Osteoblast (primary cell): ENCODE measurements around the gene TRAM2. TPM values are rescaled to one million over a fixed set of nuclear protein-coding genes. Genes with fewer than 3 reads are reported as not detected.

ENCODE experiments used
- DNase-seq: peaks from one replicate; pipeline ENCODE4 v3.0.0; 2011; ENCODE audit warnings: low spot score, mixed read lengths; ENCODE audit not compliant: insufficient read length; ENCODE audit errors: missing footprints
- H2AFZ ChIP-seq: 2 replicates; pipeline ENCODE4 v1.6.0; 2011; ENCODE audit warnings: mild to moderate bottlenecking, low read length
- H3K27ac ChIP-seq: 2 replicates; pipeline ENCODE4 v1.5.1; 2011; ENCODE audit warnings: mild to moderate bottlenecking, low read depth, low read length, moderate library complexity
- H3K27me3 ChIP-seq: 2 replicates; pipeline ENCODE4 v1.6.0; 2012; ENCODE audit warnings: mild to moderate bottlenecking, control low read depth, inconsistent platforms, low read length, moderate library complexity; ENCODE audit not compliant: insufficient read depth
- H3K36me3 ChIP-seq: 2 replicates; pipeline ENCODE4 v1.5.1; 2011; ENCODE audit warnings: mild to moderate bottlenecking, low read length, control low read depth, moderate library complexity; ENCODE audit not compliant: insufficient read depth
- H3K4me1 ChIP-seq: 2 replicates; pipeline ENCODE4 v1.5.1; 2011; ENCODE audit warnings: mild to moderate bottlenecking, low read length, control low read depth, moderate library complexity; ENCODE audit not compliant: insufficient read depth
- H3K4me2 ChIP-seq: 2 replicates; pipeline ENCODE4 v1.6.0; 2011; ENCODE audit warnings: mild to moderate bottlenecking, low read length; ENCODE audit not compliant: insufficient read depth
- H3K4me3 ChIP-seq: fragments of 200-600 bp; sonication (generic); 3 replicates; pipeline ENCODE4 v1.5.1; 2012; ENCODE audit warnings: mild to moderate bottlenecking, low read length, inconsistent platforms; ENCODE audit not compliant: insufficient read depth
- H3K79me2 ChIP-seq: 2 replicates; pipeline ENCODE4 v1.6.0; 2012; ENCODE audit warnings: mild to moderate bottlenecking, low read length, control low read depth, inconsistent platforms; ENCODE audit not compliant: insufficient read depth
- H3K9me3 ChIP-seq: 2 replicates; pipeline ENCODE4 v1.5.1; 2011; ENCODE audit warnings: low read depth, low read length, control low read depth
- H4K20me1 ChIP-seq: 2 replicates; pipeline ENCODE4 v1.6.0; 2012; ENCODE audit warnings: mild to moderate bottlenecking, low read length, control low read depth; ENCODE audit not compliant: insufficient read depth
- total RNA-seq: library from RNA; depleted of rRNA; stranded (reverse); fragments of >200 nt; gene quantifications from 2 replicates; pipeline ENCODE4 v1.2.3, GENCODE V29; 2012
- TF ChIP-seq, protein P1 (sequence below): IDR thresholded peaks from 2 replicates; pipeline ENCODE4 v1.5.1; 2011; ENCODE audit warnings: mild to moderate bottlenecking, low read depth, low read length, moderate library complexity; ENCODE audit errors: extremely low read depth

Gene TRAM2
- total RNA-seq, 1 donor, result 155 TPM

DNA sequence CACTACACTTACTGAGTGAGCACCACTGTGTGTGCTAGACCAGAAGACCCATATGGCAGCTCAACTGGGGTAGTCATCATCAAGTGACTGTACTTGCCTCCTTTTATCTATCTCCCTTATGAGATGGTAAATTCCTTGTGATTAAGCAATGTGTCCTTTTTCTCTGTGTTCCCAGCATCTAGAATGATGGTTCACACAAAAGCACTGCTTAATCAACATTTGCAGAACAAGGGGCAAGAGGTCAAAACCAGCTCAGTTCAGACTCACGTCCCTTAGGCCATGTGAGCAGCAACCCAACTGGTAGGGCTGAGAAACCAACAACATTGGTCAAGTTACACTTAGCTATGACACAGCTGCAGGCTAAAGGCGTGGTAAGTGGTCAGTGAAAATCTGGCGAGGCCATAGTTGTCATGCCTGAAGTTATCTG, 10.0 kb downstream of the TRAM2 start:
- peaks cover 60% of the 10 kb centered on the region for H3K36me3 ChIP-seq
- peak; percentile 93 for DNase-seq
- H3K9me3 ChIP-seq, result no peaks in the 10 kb centered on the region
- H2AFZ ChIP-seq, result no peak overlapping the region
- H3K27me3 ChIP-seq, result no peaks in the 10 kb centered on the region
- H3K79me2 ChIP-seq, result peaks cover 100% of the 10 kb centered on the region
- TF ChIP-seq, protein P1, sequence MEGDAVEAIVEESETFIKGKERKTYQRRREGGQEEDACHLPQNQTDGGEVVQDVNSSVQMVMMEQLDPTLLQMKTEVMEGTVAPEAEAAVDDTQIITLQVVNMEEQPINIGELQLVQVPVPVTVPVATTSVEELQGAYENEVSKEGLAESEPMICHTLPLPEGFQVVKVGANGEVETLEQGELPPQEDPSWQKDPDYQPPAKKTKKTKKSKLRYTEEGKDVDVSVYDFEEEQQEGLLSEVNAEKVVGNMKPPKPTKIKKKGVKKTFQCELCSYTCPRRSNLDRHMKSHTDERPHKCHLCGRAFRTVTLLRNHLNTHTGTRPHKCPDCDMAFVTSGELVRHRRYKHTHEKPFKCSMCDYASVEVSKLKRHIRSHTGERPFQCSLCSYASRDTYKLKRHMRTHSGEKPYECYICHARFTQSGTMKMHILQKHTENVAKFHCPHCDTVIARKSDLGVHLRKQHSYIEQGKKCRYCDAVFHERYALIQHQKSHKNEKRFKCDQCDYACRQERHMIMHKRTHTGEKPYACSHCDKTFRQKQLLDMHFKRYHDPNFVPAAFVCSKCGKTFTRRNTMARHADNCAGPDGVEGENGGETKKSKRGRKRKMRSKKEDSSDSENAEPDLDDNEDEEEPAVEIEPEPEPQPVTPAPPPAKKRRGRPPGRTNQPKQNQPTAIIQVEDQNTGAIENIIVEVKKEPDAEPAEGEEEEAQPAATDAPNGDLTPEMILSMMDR, result no peak
- no peak overlapping the region for H3K4me3 ChIP-seq
- H3K4me2 ChIP-seq, result peak overlapping the region; percentile 24
- peak overlapping the region; percentile 96 for H3K27ac ChIP-seq
- H4K20me1 ChIP-seq, result peaks cover 32% of the 10 kb centered on the region
- H3K4me1 ChIP-seq, result peaks cover 84% of the 10 kb centered on the region

DNA sequence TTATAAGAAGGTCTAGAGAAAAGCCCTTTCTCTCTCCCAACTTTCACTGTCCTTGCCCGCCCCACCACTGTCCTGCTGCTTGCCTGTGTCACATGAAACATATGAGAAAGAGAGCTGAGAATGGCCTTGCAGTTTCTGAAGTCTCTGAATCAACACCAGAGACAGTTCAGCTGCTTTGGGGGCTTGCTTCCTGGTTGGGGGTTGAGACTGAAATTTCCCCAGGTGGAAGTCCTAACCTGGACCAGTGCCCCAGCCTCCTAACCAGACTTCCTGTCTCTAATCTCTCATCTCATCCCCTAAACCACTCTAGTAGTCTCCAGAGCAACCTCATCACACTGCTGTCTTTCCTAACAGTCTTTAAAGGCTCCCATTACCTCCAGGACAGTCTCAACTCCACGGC, 10.7 kb downstream of the TRAM2 start:
- no peak for DNase-seq
- peak overlapping the region; percentile 96 for H3K27ac ChIP-seq
- H3K4me2 ChIP-seq, result peak overlapping the region; percentile 26
- H4K20me1 ChIP-seq, result peaks cover 31% of the 10 kb centered on the region
- TF ChIP-seq, protein P1, result no peak
- peak overlapping the region; percentile 7 for H3K4me3 ChIP-seq
- peaks cover 77% of the 10 kb centered on the region for H3K4me1 ChIP-seq
- H2AFZ ChIP-seq, result no peak overlapping the region
- peaks cover 99% of the 10 kb centered on the region for H3K79me2 ChIP-seq
- no peaks in the 10 kb centered on the region for H3K9me3 ChIP-seq
- no peaks in the 10 kb centered on the region for H3K27me3 ChIP-seq
- peaks cover 54% of the 10 kb centered on the region for H3K36me3 ChIP-seq

DNA sequence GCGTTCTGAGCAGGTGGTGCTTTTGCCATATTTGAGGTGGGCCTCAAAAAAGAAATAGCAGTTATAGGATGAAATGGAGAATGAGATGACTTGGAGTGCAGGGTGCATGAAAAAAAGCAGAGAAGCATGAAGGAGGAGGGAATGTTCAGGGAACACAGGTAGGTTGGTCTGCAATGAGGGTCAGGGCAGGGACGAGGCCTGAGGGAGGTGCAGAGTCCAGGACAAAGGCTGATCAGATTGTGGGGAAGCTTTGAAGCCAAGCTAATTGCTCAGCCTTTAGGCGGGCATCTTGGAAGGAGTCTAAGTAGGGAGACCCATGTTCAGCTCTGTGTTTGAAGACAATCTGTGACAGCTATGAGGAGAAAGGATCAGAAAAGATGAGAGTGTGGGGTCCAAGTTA, 12.0 kb downstream of the TRAM2 start:
- Histone ChIP-seq H3K79me2 (peaks cover 99% of the 10 kb centered on the region), H3K27ac (peak overlapping the region; percentile 96), H3K9me3 (no peaks in the 10 kb centered on the region), H3K27me3 (no peaks in the 10 kb centered on the region), H3K4me2 (no peak overlapping the region), H4K20me1 (peaks cover 33% of the 10 kb centered on the region), H3K36me3 (peaks cover 49% of the 10 kb centered on the region), H3K4me3 (no peak overlapping the region), H3K4me1 (peaks cover 76% of the 10 kb centered on the region), H2AFZ (no peak overlapping the region)
- DNase-seq, result no peak
- TF ChIP-seq, protein P1, result no peak

DNA sequence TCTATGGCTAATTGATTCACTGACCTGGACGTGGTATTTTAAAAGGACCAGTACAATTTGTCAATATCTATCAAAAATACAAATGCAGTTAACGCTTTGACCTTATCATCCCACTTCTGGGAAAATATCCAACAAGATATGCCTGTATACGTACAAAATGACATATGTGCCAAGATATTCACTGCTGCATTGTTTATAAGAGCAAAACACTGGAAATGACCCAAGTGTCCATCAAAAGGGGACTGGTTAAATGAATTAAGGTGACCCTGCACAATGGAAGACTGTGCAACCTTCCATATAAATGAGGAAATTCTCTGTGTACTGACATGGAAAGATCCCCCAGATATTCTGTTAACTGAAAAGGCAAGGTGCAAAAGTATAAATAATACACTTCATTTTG, 13.9 kb downstream of the TRAM2 start:
- Histone ChIP-seq H3K4me2 (no peak overlapping the region), H4K20me1 (peaks cover 40% of the 10 kb centered on the region), H3K79me2 (peaks cover 99% of the 10 kb centered on the region), H2AFZ (no peak overlapping the region), H3K27ac (peak overlapping the region; percentile 96), H3K27me3 (no peaks in the 10 kb centered on the region), H3K9me3 (no peaks in the 10 kb centered on the region), H3K4me3 (no peak overlapping the region), H3K4me1 (peaks cover 76% of the 10 kb centered on the region), H3K36me3 (peaks cover 48% of the 10 kb centered on the region)
- TF ChIP-seq, protein P1, result no peak
- DNase-seq, result no peak
